ENCODE data around the gene CHST2.

CHST2 gene

DNA sequence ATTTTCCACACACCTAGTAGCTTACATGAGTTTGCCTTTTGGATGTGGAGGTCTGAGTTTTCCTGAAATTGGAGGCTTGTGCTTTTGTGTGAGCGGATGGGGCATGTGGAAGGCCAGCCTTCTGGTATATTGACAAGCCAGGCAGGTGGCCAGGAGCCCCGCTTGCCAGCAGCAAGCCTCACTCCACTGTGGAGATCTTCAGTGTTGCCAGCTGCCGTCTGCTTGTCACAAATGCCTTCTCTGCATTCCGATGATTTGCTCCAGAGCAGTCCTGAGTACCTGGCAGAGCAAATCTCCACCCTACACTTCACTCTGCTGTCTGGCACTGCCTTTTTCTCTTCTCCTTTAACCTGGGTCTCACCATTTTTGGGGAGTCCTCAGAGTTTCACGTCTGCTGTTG is 29.1 kb upstream of the CHST2 start:
- H3K4me1 Mint-ChIP-seq: peaks cover 6% of the 10 kb centered on the region
- no peak for ATAC-seq
- no peaks in the 10 kb centered on the region for H3K36me3 Mint-ChIP-seq
- no peaks in the 10 kb centered on the region for H3K27me3 Mint-ChIP-seq
- H3K4me3 Mint-ChIP-seq: no peak overlapping the region
- no peaks in the 10 kb centered on the region for H3K9me3 Mint-ChIP-seq
- H3K27ac Mint-ChIP-seq: peak overlapping the region; percentile 50

DNA sequence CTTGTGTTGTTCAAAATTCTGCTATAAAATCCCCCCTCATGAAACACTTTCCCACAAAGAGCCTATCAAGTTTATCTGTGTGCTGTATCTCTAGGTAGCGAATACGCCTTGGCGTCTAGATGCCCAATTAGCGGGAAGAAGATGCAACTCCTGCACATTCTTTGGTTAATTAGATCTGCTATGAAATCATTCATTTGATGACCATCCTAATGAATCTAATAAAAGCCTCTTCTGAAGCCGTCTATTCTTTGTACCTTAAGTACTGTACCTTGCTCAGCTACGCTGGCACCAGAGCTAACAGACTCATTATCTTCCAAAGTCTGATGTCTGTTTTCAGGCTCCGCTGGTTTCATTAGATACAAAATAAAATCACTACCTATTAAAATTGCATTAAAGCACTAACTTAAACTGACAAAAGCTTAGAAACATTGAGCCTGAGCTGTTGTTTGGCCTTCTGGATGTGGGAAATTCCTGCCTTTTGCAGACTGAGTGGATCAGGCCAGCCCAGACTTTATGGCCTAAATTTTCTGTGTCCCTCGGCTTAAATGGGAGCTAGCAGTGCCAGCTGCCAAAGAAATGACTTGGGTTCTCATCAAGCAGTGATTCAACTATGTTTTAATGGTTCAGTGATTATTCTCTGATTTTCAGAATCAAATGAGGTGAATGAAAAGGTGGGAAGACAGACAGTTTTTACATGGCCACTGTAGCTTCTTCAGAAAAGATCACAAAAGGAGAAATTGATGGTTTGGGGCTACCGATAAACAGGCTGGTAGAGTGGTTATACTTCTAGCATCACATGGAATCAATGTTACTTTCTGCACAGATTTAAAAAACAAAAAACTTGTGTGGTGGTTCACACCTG is 28.4 kb upstream of the CHST2 start:
- Mint-ChIP-seq H3K27me3 (no peaks in the 10 kb centered on the region), H3K4me1 (peaks cover 6% of the 10 kb centered on the region), H3K4me3 (no peak overlapping the region), H3K9me3 (no peaks in the 10 kb centered on the region), H3K27ac (peak overlapping the region; percentile 50), H3K36me3 (no peaks in the 10 kb centered on the region)
- ATAC-seq: no peak

DNA sequence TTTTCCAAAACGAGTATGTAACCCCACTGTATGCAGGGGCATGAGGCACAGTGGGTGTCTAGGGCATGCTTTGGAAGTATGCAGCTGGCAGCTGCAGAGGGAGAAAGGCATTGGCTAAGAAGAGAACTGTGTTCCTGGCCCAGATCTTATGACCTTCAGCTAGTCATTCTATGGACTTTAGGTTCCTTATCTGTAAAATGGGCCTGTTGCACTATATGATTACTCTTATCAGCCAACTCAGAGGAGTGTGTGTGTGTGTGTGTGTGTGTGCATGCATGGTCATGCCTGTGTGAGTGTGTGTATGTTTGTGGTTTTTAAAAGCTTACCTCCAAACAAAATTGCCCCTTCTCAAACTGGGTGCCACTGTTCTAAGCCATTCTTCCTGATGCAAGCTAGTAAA is 27.4 kb upstream of the CHST2 start:
- Mint-ChIP-seq H3K4me3 (no peak overlapping the region), H3K27me3 (no peaks in the 10 kb centered on the region), H3K27ac (no peak overlapping the region), H3K9me3 (no peaks in the 10 kb centered on the region), H3K36me3 (no peaks in the 10 kb centered on the region), H3K4me1 (peaks cover 6% of the 10 kb centered on the region)
- ATAC-seq: no peak

DNA sequence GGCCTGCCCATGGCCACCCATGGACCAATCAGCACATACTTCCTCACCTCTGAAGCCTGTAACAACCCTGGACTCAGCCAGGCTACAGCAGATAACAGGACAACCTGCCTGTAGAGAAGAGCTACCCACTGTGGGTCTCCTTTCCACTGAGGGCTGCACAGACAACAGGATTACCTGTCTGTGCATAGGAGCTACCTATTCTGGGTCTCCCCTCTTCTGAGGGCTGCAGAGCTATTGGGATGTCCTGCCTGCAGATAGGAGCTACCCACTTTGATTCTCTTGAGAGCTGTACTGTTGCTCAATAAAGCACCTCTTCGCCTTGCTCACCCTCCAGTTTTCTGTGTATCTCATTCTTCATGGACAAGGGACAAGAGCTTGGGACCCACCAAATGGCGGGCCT is 23.8 kb upstream of the CHST2 start:
- Mint-ChIP-seq H3K9me3 (no peaks in the 10 kb centered on the region), H3K27ac (no peak overlapping the region), H3K27me3 (peaks cover 1% of the 10 kb centered on the region), H3K4me1 (no peaks in the 10 kb centered on the region), H3K36me3 (no peaks in the 10 kb centered on the region), H3K4me3 (no peak overlapping the region)
- no peak for ATAC-seq

DNA sequence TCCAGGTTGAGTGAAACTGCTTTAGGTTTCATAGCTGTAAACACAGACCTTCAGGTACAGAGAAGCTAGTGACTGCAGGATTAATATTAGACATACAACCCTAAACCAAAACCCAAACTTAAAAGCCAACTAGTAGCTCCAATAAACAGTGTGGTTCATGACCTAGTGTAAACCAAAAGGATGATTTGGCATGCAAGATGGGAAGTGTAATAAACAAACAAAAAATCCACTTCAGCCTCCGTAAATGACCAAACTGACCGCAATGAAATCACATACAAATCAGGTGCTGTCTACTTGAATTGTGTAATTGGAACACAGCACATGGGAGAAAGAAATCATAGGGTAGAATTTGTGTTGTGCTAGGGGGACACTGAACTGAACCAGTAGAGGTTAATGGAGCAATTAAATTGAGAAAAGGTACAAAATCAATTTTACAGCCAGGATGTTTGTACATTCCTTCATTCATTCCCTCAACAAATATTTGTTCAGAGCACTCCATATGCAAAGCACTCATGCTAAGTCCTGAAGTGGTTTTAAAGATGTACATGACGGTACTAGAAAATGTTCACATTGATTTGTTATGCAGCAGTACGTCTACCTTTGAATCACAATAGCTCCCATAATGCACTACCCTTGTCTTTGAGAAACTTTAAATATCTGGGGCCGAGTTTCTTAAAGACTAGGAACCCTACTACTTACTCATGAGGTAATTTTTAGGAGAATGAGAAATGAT is 21.4 kb upstream of the CHST2 start:
- Mint-ChIP-seq H3K27me3 (peaks cover 16% of the 10 kb centered on the region), H3K9me3 (no peaks in the 10 kb centered on the region), H3K27ac (no peak overlapping the region), H3K4me3 (no peak overlapping the region), H3K36me3 (no peaks in the 10 kb centered on the region), H3K4me1 (no peaks in the 10 kb centered on the region)
- no peak for ATAC-seq

DNA sequence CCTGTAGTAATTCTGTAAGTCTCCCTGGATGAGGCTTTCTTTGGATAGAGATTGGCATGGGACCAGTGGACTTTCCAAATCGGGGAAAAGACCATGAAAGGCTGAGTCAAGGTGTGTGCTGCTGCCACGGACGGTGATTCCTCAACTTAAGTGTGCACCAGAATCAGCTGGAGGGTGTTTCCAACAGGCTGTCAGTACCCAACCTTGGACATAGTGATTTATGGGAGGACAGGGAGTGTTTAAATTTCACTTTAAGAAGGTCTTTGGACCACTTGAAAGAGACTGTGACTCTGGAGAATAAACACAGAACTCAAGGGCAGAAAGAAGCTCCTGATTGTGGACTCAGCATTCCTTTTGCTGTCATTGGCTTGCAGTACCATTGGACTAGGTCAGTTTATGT is 20.4 kb upstream of the CHST2 start:
- Mint-ChIP-seq H3K9me3 (no peaks in the 10 kb centered on the region), H3K4me3 (no peak overlapping the region), H3K4me1 (peaks cover 7% of the 10 kb centered on the region), H3K27me3 (peaks cover 16% of the 10 kb centered on the region), H3K36me3 (peaks cover under 1% of the 10 kb centered on the region), H3K27ac (no peak overlapping the region)
- ATAC-seq: no peak

DNA sequence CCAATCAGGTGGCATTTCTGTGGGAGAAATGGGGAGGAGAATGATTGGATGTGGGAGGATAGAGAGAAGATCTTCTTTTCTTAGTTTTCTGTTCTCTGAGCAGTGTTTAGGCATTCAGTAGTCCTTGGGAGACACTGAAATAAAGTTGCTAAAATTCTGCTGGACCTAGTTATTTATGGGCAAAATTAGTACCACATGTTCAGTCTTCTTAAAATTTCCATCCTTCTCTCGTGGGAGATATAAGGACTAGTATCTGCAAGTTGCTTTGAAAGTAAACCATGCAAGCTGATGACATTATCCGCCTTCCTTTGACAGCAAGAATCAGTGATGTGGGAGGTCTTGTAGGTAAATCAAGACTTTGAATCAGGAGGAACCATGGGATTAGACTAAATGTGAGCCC is 19.9 kb upstream of the CHST2 start:
- H3K4me1 Mint-ChIP-seq: peaks cover 7% of the 10 kb centered on the region
- H3K27me3 Mint-ChIP-seq: peaks cover 16% of the 10 kb centered on the region
- H3K36me3 Mint-ChIP-seq: peaks cover 5% of the 10 kb centered on the region
- ATAC-seq: no peak
- H3K4me3 Mint-ChIP-seq: no peak overlapping the region
- peaks cover 2% of the 10 kb centered on the region for H3K9me3 Mint-ChIP-seq
- no peak overlapping the region for H3K27ac Mint-ChIP-seq

DNA sequence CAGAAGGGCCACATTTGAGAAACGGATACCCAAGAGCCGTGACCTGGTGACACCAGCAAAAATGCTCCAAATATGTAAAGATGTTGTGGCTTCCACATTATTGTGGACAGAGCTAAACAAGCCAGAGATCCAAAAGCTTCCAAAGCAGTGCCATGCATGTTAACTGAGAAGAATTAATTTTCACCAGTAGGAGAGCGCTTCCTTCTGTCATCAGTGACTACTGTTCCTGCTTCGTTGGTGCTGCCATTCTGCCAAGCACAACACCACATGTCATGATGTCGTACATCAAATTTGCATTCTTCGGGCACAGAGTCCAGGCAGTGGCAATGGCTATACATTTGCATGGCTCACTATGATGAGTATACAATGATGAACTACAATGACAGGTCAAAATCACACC is 19.1 kb upstream of the CHST2 start:
- H3K4me3 Mint-ChIP-seq: no peak overlapping the region
- H3K9me3 Mint-ChIP-seq: peaks cover 8% of the 10 kb centered on the region
- H3K27ac Mint-ChIP-seq: no peak overlapping the region
- H3K4me1 Mint-ChIP-seq: peaks cover 7% of the 10 kb centered on the region
- peaks cover 11% of the 10 kb centered on the region for H3K36me3 Mint-ChIP-seq
- peaks cover 16% of the 10 kb centered on the region for H3K27me3 Mint-ChIP-seq
- no peak for ATAC-seq

DNA sequence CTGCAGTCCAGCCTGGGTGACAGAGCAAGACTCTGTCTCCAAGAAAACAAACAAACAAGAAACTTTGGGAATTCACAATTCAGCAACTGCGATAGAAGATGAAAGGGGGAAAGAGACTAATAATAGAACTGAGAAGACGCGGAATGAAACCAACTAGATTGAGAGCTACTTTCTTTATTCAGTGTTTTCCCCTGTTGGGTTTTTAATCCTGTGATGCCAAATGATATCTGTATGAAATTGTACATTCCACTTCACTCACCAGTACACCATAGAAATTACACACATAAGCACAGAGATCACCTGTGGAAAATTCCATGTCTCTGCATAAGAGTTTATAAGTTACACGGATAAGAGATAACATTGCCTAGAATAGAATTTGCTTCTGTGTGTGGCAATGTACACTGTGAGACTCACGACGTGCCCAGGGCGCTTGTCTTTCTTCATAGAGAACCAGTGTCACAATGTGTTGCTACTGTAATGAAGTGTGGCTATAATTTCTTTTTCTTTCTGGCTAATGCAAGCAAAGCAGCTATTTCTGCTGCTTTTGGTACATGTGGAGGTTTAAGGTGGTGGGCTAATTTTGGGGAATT is 17.7 kb upstream of the CHST2 start:
- peaks cover 20% of the 10 kb centered on the region for H3K36me3 Mint-ChIP-seq
- no peak for ATAC-seq
- H3K27me3 Mint-ChIP-seq: peaks cover 16% of the 10 kb centered on the region
- no peak overlapping the region for H3K4me3 Mint-ChIP-seq
- no peak overlapping the region for H3K27ac Mint-ChIP-seq
- H3K9me3 Mint-ChIP-seq: peaks cover 8% of the 10 kb centered on the region
- peaks cover 7% of the 10 kb centered on the region for H3K4me1 Mint-ChIP-seq

DNA sequence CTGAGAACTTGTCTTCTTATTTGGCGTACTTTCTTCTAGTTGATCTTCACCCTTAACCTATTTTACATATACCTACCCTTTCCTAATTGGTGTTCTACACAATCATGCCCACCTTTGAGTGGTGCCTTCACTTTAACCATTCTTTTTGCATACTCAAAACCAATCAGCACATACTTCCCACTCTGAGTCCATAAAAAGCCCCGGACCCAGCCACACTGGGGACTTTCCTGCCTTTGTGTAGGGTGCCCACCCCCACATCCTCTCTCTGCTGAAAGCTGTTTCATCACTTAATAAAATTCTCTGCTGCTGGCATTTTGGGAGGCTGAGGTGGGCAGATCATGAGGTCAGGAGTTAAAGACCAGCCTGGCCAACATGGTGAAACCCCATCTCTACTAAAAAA is 15.9 kb upstream of the CHST2 start:
- Mint-ChIP-seq H3K9me3 (peaks cover 8% of the 10 kb centered on the region), H3K27ac (no peak overlapping the region), H3K27me3 (peaks cover 16% of the 10 kb centered on the region), H3K36me3 (peaks cover 20% of the 10 kb centered on the region), H3K4me1 (peaks cover 7% of the 10 kb centered on the region), H3K4me3 (peak overlapping the region; percentile 0)
- ATAC-seq: peak; percentile 72

DNA sequence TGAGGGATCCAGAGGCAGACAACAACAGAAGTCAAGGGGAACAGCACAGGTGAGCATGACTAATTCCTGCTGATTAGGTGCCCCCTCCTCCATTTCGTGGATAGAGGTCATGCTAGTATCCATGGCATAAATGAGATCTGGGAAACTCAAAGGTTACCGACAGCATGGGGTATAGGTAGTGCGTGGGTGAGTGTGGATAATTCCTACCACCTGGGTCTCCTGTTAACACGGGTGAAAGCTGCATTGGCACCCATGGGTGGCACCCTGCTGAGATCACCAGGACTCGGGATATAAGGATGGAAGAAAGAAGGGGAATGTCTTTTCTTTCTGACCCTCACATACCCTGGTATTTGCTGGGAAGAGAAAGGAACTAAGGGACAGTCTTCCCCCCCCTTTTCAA is 14.4 kb upstream of the CHST2 start:
- no peak overlapping the region for H3K27ac Mint-ChIP-seq
- H3K27me3 Mint-ChIP-seq: peaks cover 16% of the 10 kb centered on the region
- no peak for ATAC-seq
- peaks cover 7% of the 10 kb centered on the region for H3K4me1 Mint-ChIP-seq
- H3K4me3 Mint-ChIP-seq: no peak overlapping the region
- H3K36me3 Mint-ChIP-seq: peaks cover 20% of the 10 kb centered on the region
- H3K9me3 Mint-ChIP-seq: peaks cover 8% of the 10 kb centered on the region

DNA sequence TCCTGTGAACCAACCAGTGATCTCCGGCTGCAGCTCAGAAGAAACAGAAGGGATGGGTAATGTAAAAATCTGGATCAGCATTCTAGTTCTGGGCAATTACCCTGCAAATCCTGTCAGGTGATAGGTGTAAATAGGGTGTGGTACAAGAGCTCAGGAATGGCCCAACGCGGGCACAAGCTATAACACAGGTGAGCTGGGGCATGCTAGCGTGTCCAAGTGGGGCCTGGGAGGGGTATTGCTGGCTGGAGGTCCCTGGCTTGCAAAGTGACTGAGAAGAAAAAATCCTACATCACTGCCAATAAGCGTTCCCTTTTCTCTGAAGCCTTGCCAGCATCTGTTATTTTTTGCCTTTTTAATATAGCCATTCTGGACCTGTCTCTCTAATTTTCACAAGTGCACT is 9.7 kb upstream of the CHST2 start:
- ATAC-seq: no peak
- H3K4me1 Mint-ChIP-seq: no peaks in the 10 kb centered on the region
- peaks cover 5% of the 10 kb centered on the region for H3K9me3 Mint-ChIP-seq
- no peak overlapping the region for H3K4me3 Mint-ChIP-seq
- no peak overlapping the region for H3K27ac Mint-ChIP-seq
- H3K36me3 Mint-ChIP-seq: peaks cover 13% of the 10 kb centered on the region
- H3K27me3 Mint-ChIP-seq: no peaks in the 10 kb centered on the region

DNA sequence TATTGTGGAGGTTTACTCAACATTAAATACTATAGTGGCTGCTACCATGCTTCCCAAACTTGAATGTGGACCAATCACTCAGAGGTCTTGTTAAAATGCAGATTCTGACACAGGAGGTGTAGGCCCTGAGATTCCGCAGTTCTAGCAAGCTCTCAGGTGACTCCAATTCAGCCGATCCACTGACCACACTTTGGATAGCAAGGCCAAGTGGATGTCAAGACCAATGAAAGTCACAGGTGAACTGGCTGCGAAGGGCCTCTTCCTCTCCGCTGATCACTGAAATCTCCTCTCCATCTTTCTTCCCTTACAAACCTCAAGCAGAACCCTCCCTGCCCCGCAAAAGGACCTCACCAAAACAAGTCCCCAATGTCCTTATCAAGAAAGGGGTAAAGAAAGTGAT is 9.2 kb upstream of the CHST2 start:
- H3K36me3 Mint-ChIP-seq: peaks cover 9% of the 10 kb centered on the region
- no peaks in the 10 kb centered on the region for H3K27me3 Mint-ChIP-seq
- H3K9me3 Mint-ChIP-seq: no peaks in the 10 kb centered on the region
- no peak overlapping the region for H3K27ac Mint-ChIP-seq
- no peak overlapping the region for H3K4me3 Mint-ChIP-seq
- H3K4me1 Mint-ChIP-seq: no peaks in the 10 kb centered on the region
- ATAC-seq: no peak

DNA sequence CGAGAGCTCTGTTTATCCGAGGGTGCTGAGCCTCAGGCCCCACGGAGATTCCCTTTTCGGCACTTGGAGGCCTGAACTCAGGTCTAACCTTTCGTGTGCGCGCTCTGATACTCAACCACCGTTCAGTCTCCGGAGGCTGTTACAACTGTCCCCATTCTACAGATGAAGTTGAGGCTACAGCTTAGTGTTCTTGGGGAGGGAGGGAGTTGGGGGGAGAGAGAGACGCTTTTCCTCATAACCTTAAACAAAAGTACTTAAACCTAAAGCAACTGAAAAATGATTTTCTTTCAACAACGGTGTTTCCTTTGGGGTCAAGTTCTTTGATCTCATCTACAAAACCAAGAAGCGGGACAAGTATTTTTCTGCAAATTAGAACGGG is 952 bp upstream of the CHST2 start:
- H3K27ac Mint-ChIP-seq: peak overlapping the region; percentile 90

DNA sequence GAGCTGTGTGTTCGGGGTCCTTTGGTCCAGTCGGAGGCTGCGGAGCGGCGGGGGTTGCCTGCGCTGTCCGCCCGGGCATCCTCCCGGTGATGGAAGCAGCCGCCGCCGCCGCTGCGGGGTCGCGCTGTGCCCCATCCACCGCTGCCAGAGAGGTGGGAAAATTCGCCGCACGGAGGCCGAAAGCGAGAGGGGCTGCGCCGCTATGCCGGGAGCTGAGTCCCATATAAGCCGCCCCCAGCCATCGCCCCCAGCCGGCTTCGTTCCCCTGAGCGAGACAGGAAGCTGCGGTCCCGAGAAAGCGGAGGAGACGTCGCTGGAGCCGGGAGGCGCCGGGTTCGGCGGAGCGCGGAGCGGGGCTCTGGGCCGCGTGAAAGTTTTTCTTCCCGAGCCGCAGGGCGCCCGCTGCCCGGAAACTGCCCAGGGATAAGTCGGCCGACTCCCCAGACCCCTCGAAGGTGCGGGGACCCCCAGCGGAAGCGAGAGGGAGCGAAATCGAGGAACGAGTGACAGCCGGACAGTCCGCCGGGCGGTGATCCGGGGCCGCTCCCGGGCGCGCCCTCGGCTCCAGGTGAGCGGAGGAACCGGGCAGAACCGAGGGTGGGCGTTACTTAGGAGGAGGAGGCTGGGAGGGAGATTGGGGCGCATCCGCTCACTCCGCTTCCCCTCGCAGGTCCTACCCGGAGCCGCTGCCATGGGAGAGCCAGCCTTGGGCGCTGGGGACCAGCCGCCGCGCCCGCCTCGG is 574 bp downstream of the CHST2 start:
- no peaks in the 10 kb centered on the region for H3K9me3 Mint-ChIP-seq
- ATAC-seq: peak; percentile 2
- H3K4me1 Mint-ChIP-seq: peaks cover 43% of the 10 kb centered on the region
- peak overlapping the region; percentile 96 for H3K4me3 Mint-ChIP-seq
- peaks cover 12% of the 10 kb centered on the region for H3K36me3 Mint-ChIP-seq
- H3K27ac Mint-ChIP-seq: peak overlapping the region; percentile 90
- H3K27me3 Mint-ChIP-seq: no peaks in the 10 kb centered on the region

More for the DNA sequence above, 952 bp upstream of the CHST2 start:
- Mint-ChIP-seq H3K9me3 (no peaks in the 10 kb centered on the region), H3K36me3 (peaks cover 7% of the 10 kb centered on the region), H3K4me1 (peaks cover 31% of the 10 kb centered on the region), H3K4me3 (peak overlapping the region; percentile 96), H3K27me3 (no peaks in the 10 kb centered on the region)
- ATAC-seq: no peak

Measured in stimulated activated memory B cell treated with anti-CD40 and anti-IgM and Interleukin-4, amounts not matched to agents 10 μg/mL and 1 μg/mL and 100 μg/mL, for 72 hours (primary cell).